ENCODE results near the gene IKBIP. TPM values are rescaled to one million over a fixed set of nuclear protein-coding genes. Genes with fewer than 3 reads are reported as not detected.
"Not testable (repeated sequence)": the region's sequence is repeated elsewhere in the genome, so short reads cannot be mapped to it uniquely, and the experiment has no call there.

Gene IKBIP
- polyA plus RNA-seq, 3 donors from 2014 or later = 6.7 to 13.5 (median 6.9) TPM

DNA sequence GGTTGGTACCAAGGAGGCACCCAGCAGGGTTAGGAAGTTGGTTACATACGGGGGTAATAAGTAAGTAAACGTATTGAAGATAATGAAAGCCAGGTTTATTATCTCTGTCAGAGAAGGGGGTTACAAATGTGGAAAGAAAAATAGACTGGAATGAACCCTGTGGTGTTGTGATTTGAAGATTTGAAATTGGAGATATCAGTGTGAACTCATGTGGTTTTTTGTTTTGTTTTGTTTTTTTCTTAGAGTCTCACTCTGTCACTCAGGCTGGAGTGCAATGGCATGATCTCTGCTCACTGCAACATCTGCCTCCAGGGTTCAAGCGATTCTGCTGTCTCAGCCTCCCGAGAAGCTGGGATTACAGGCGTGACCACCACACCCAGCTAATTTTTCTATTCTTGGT is 65.2 kb downstream of the IKBIP start:
- H3K4me1 Mint-ChIP-seq = no peaks in the 10 kb centered on the region
- no peak overlapping the region for H3K4me3 Mint-ChIP-seq
- H3K9me3 Mint-ChIP-seq = no peaks in the 10 kb centered on the region
- DNase-seq = no peak
- H3K27ac Mint-ChIP-seq = no peak overlapping the region
- no peaks in the 10 kb centered on the region for H3K36me3 Mint-ChIP-seq
- H3K27me3 Mint-ChIP-seq (ENCODE audit: low read depth in 3 of 3) = peaks cover 0 to 5% (median 2%) of the 10 kb centered on the region in 3 donors

DNA sequence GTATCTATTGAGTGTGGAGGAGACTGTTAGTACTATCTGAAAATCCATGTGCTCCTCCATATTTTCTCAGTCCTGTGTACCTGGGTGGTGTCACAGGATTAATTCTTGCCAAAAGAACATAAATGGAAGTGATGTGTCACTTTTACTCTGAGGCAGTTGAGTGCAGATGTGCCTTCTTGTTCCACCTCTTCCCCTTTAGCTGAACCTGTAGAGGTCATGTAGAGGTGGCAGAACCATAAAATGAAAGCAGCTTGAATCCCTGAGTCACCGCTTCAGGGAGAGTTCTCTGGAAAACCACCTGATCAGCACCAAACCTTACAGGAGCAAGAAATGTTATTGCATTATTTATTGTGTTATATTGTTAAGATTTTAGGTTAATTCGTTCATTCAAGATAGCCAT is 65.8 kb downstream of the IKBIP start:
- DNase-seq = no peak
- no peaks in the 10 kb centered on the region for H3K4me1 Mint-ChIP-seq
- H3K27ac Mint-ChIP-seq = no peak overlapping the region
- peaks cover 0 to 5% (median 2%) of the 10 kb centered on the region in 3 donors for H3K27me3 Mint-ChIP-seq (ENCODE audit: low read depth in 3 of 3)
- no peak overlapping the region for H3K4me3 Mint-ChIP-seq
- no peaks in the 10 kb centered on the region for H3K9me3 Mint-ChIP-seq
- H3K36me3 Mint-ChIP-seq = no peaks in the 10 kb centered on the region

DNA sequence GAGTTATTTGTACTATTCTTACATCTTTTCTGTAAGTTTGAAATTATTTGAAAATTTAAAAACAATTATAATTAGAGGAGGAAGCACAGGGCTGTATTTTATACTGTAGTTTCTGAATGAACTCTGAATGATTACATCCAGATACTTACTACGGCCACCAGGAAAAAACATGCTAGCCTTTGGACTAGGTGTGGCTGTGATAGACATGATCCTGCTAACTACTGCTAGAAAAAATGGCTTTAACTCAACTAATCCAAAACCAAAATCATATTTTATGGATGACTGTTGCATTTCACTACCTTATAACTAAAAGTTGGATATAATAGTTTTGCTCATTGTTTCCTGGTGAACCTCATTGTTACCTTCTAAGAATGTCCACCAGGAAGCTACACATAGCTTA is 66.2 kb downstream of the IKBIP start:
- Mint-ChIP-seq H3K9me3 (no peaks in the 10 kb centered on the region), H3K27me3 (ENCODE audit: low read depth in 3 of 3) (peaks cover 0 to 5% (median 2%) of the 10 kb centered on the region in 3 donors), H3K27ac (no peak overlapping the region), H3K4me3 (no peak overlapping the region), H3K36me3 (no peaks in the 10 kb centered on the region), H3K4me1 (no peaks in the 10 kb centered on the region)
- DNase-seq = no peak

DNA sequence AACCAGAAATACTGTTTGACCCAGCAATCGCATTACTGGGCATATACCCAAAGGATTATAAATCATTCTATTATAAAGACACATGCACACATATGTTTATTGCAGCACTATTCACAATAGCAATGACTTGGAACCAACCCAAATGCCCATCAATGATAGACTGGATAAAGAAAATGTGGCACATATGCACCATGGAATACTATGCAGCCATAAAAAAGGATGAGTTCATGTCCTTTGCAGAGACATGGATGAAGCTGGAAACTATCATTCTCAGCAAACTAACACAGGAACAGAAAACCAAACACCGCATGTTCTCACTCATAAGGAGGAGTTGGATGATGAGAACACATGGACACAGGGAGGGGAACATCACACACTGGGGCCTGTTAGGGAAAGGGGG is 67.8 kb downstream of the IKBIP start:
- H3K9me3 Mint-ChIP-seq; H3K4me3 Mint-ChIP-seq; H3K4me1 Mint-ChIP-seq; DNase-seq; H3K27ac Mint-ChIP-seq; H3K27me3 Mint-ChIP-seq (ENCODE audit: low read depth in 3 of 3); H3K36me3 Mint-ChIP-seq: not testable (repeated sequence)

DNA sequence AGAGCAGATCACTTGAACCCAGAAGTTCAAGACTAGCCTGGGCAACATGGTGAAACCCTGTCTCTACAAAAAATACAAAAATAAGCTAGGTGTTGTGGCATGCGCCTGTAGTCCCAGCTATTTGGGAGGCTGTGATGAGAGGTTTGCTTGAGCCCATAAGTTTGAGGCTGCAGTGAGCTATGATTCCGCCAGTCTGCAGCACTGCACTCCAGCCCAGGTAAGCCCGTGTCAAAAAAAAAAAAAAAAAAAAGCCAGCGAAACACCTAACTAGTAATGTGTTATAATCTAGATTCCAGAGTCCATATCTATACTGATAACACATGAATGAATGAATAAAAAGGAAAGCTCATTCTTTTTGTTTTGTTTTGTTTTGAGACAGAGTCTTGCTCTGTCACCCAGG is 69.6 kb downstream of the IKBIP start:
- Mint-ChIP-seq H3K9me3 (no peaks in the 10 kb centered on the region), H3K27me3 (ENCODE audit: low read depth in 3 of 3) (peaks cover 1 to 5% (median 2%) of the 10 kb centered on the region in 3 donors), H3K4me3 (no peak overlapping the region), H3K4me1 (no peaks in the 10 kb centered on the region), H3K27ac (no peak overlapping the region), H3K36me3 (no peaks in the 10 kb centered on the region)
- no peak for DNase-seq

Other genes with a start within 250 kb of the IKBIP start
- 10 to 100 TPM; 25.6 to 43.7 (median 35.9) TPM for gene TMPO, start 129.2 kb downstream of the IKBIP start, polyA plus RNA-seq
- gene SLC25A3, start 51.1 kb downstream of the IKBIP start, polyA plus RNA-seq = 100 to 1,000 TPM; 238 to 406 (median 286) TPM
- 10 to 100 TPM in 1 of 3 donors, 1 to 10 TPM in 2; 5.5 to 12.6 (median 7.3) TPM for gene APAF1, start 502 bp upstream of the IKBIP start, polyA plus RNA-seq

Measured in immature natural killer cell (primary cell).